B cell (primary cell): ENCODE measurements around the gene HS3ST1. TPM values are rescaled to one million over a fixed set of nuclear protein-coding genes. Genes with fewer than 3 reads are reported as not detected.

Experiments
- ATAC-seq: fragments of 200-7000 bp; cut with Tn5 transposase; one replicate; pipeline ENCODE4 v1.10.0; 2021; ENCODE audit warnings: low read depth, mild to moderate bottlenecking, moderate number of reproducible peaks, moderate library complexity
- CTCF ChIA-PET: fragments of 350-600 bp; sonication (Branson Sonifier 250); formaldehyde crosslinking; loops from one replicate; lab custom pipeline; 2021; ENCODE audit warnings: antibody characterized with exemption, inconsistent platforms; lab: Charles Lee
- POLR2A ChIA-PET: fragments of 350-600 bp; sonication (Branson Sonifier 250); formaldehyde crosslinking; loops from one replicate; lab custom pipeline; 2021; ENCODE audit warnings: antibody characterized with exemption; lab: Charles Lee
- DNase-seq: peaks from one replicate; pipeline ENCODE4 v3.0.0; 2013
- H2AFZ ChIP-seq: 2 replicates; pipeline ENCODE4 v1.6.1; 2012; ENCODE audit warnings: mild to moderate bottlenecking, low read depth, low read length; ENCODE audit not compliant: insufficient read depth, poor library complexity, severe bottlenecking
- H3K27ac ChIP-seq, 2 donors: 1 replicate in 1 of 2; 2 replicates in 1 of 2; pipeline ENCODE4 v1.5.1; 2012 to 2013; ENCODE audit warnings: low read length in 2 of 2, mild to moderate bottlenecking in 2 of 2, moderate library complexity in 1 of 2
- H3K27me3 ChIP-seq, 4 experiments: fragments of 200-600 bp in 1 of 4; sonication (generic) in 1 of 4; replicated peaks in 1 of 4; 1 replicate in 2 of 4; 2 replicates in 2 of 4; pipeline versions ENCODE4 v1.6.1 to v1.7.0; 2013 to 2016; ENCODE audit warnings: low read length in 3 of 4, mild to moderate bottlenecking in 2 of 4, mixed read lengths in 1 of 4, moderate library complexity in 1 of 4; ENCODE audit not compliant: insufficient read depth in 4 of 4, control insufficient read depth in 3 of 4; ENCODE audit errors: control extremely low read depth in 1 of 4
- H3K36me3 ChIP-seq, 2 experiments: replicated peaks in 1 of 2; 1 replicate in 1 of 2; 2 replicates in 1 of 2; pipeline versions ENCODE4 v1.6.1 to v1.7.1; 2013; ENCODE audit warnings: low read length in 1 of 2; ENCODE audit not compliant: insufficient read depth in 2 of 2, control insufficient read depth in 1 of 2; ENCODE audit errors: control extremely low read depth in 1 of 2, extremely low read depth in 1 of 2
- H3K4me1 ChIP-seq, 2 donors: fragments of 200-600 bp in 1 of 2; sonication (generic) in 1 of 2; 1 replicate in 1 of 2; 2 replicates in 1 of 2; pipeline versions ENCODE4 v1.5.1 to v1.6.1; 2013 to 2017; ENCODE audit warnings: low read length in 2 of 2; ENCODE audit not compliant: control insufficient read depth in 2 of 2, insufficient read depth in 2 of 2
- H3K4me2 ChIP-seq: replicated peaks from 2 replicates; pipeline ENCODE3; 2012; ENCODE audit warnings: mild to moderate bottlenecking, low read depth, low read length; ENCODE audit not compliant: poor library complexity, severe bottlenecking
- H3K4me3 ChIP-seq, 5 experiments: fragments of 200-600 bp in 1 of 5; sonication (generic) in 1 of 5; 1 replicate in 3 of 5; 2 replicates in 2 of 5; pipeline versions ENCODE4 v1.5.1 to v1.7.0; 2011 to 2016; ENCODE audit warnings: low read length in 4 of 5, mild to moderate bottlenecking in 4 of 5, low read depth in 2 of 5, control low read depth in 1 of 5, moderate library complexity in 1 of 5; ENCODE audit not compliant: insufficient read depth in 1 of 5; ENCODE audit errors: control extremely low read depth in 1 of 5, extremely low read depth in 1 of 5
- H3K79me2 ChIP-seq: fragments of 200-600 bp; sonication (generic); one replicate; pipeline ENCODE4 v1.6.0; 2016; ENCODE audit warnings: low read length; ENCODE audit not compliant: control insufficient read depth, insufficient read depth
- H3K9ac ChIP-seq: fragments of 200-600 bp; sonication (generic); 2 replicates; pipeline ENCODE4 v1.6.1; 2017; ENCODE audit warnings: mild to moderate bottlenecking, low read length, moderate library complexity
- H3K9me3 ChIP-seq, 3 donors: one replicate each; pipeline versions ENCODE4 v1.6.1 to v1.7.1; 2013; ENCODE audit warnings: low read length in 2 of 3; ENCODE audit not compliant: control insufficient read depth in 2 of 3, insufficient read depth in 1 of 3; ENCODE audit errors: control extremely low read depth in 1 of 3
- H4K20me1 ChIP-seq: 2 replicates; pipeline ENCODE4 v1.6.0; 2012; ENCODE audit warnings: mild to moderate bottlenecking, low read length; ENCODE audit not compliant: insufficient read depth, control insufficient read depth, poor library complexity, severe bottlenecking
- H3K27ac Mint-ChIP-seq: one replicate; pipeline ENCODE4 v1.8.0; 2021; ENCODE audit warnings: mixed read lengths
- H3K27me3 Mint-ChIP-seq: one replicate; pipeline ENCODE4 v1.8.0; 2021; ENCODE audit warnings: mixed read lengths
- H3K4me1 Mint-ChIP-seq: one replicate; pipeline ENCODE4 v1.8.0; 2021; ENCODE audit warnings: mixed read lengths
- H3K4me3 Mint-ChIP-seq: one replicate; pipeline ENCODE4 v1.8.0; 2021; ENCODE audit warnings: mixed read lengths
- H3K9me3 Mint-ChIP-seq: one replicate; pipeline ENCODE4 v1.8.0; 2022; ENCODE audit warnings: mixed read lengths; ENCODE audit not compliant: insufficient read depth
- EZH2 ChIP-seq: IDR thresholded peaks from 2 replicates; pipeline ENCODE4 v1.6.1; 2012; ENCODE audit warnings: borderline replicate concordance, low read depth, mild to moderate bottlenecking, moderate library complexity, low read length; ENCODE audit not compliant: insufficient read depth, poor library complexity, severe bottlenecking
- WGBS: methylation state at CpG from one replicate; pipeline ENCODE4 v1.1.5; 2013; ENCODE audit warnings: missing lambda C conversion rate; ENCODE audit not compliant: insufficient coverage; 5-methylcytosine and 5-hydroxymethylcytosine counted together
- intact Hi-C: fragments of 100-400 bp; cut with micrococcal nuclease; formaldehyde crosslinking; loops from one replicate; pipeline ENCODE4 v1.10.0; 2022
- polyA plus RNA-seq: library from polyadenylated mRNA; depleted of rRNA; stranded (reverse); fragments of >200 nt; gene quantifications from 2 replicates; pipeline ENCODE4 v1.2.3, GENCODE V29; 2012
- total RNA-seq, 2 donors: library from RNA; stranded (reverse); fragments of 120-200 nt in 1 of 2; gene quantifications; 1 replicate in 1 of 2; 2 replicates in 1 of 2; pipeline versions ENCODE4 v1.2.3 to v1.2.4, GENCODE V29; 2013 to 2022
- TF ChIP-seq, protein P1 (sequence below): fragments of 200-600 bp; IDR thresholded peaks from one replicate; pipeline ENCODE4 v1.8.0; 2022; ENCODE audit warnings: antibody characterized with exemption, mild to moderate bottlenecking

Gene HS3ST1
- total and polyA plus RNA-seq, 2 donors (not counting 1 experiment from before 2014, with no cell fraction given): 4.3 to 17.7 TPM

GRCh38 chr4:11376571-11376970 is 52.1 kb downstream of the HS3ST1 start:
- Histone ChIP-seq H3K27ac (no peak overlapping the region), H3K27me3 (no peaks in the 10 kb centered on the region), H4K20me1 (no peaks in the 10 kb centered on the region), H3K9ac (no peak overlapping the region), H3K9me3 (no peaks in the 10 kb centered on the region), H3K4me3 (no peak overlapping the region), H3K4me1 (no peaks in the 10 kb centered on the region), H3K36me3 (no peaks in the 10 kb centered on the region), H2AFZ (no peak overlapping the region), H3K79me2 (no peaks in the 10 kb centered on the region), H3K4me2 (no peak overlapping the region)
- WGBS: 98% methylated on average over 3 of the region's 4 CpGs
- intact Hi-C loops: no loop called here
- POLR2A ChIA-PET: no interaction called here
- Mint-ChIP-seq H3K9me3 (no peaks in the 10 kb centered on the region), H3K27me3 (no peaks in the 10 kb centered on the region), H3K4me1 (no peaks in the 10 kb centered on the region), H3K4me3 (no peak overlapping the region), H3K27ac (no peak overlapping the region)
- CTCF ChIA-PET: no interaction called here
- no peak for DNase-seq
- TF ChIP-seq EZH2: no peak
- TF ChIP-seq, protein P1, sequence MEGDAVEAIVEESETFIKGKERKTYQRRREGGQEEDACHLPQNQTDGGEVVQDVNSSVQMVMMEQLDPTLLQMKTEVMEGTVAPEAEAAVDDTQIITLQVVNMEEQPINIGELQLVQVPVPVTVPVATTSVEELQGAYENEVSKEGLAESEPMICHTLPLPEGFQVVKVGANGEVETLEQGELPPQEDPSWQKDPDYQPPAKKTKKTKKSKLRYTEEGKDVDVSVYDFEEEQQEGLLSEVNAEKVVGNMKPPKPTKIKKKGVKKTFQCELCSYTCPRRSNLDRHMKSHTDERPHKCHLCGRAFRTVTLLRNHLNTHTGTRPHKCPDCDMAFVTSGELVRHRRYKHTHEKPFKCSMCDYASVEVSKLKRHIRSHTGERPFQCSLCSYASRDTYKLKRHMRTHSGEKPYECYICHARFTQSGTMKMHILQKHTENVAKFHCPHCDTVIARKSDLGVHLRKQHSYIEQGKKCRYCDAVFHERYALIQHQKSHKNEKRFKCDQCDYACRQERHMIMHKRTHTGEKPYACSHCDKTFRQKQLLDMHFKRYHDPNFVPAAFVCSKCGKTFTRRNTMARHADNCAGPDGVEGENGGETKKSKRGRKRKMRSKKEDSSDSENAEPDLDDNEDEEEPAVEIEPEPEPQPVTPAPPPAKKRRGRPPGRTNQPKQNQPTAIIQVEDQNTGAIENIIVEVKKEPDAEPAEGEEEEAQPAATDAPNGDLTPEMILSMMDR: no peak
- ATAC-seq: no peak

GRCh38 chr4:11376146-11376545 is 52.5 kb downstream of the HS3ST1 start:
- Histone ChIP-seq H3K27me3 (no peaks in the 10 kb centered on the region), H3K9me3 (no peaks in the 10 kb centered on the region), H3K79me2 (no peaks in the 10 kb centered on the region), H3K9ac (no peak overlapping the region), H3K4me2 (no peak overlapping the region), H3K36me3 (no peaks in the 10 kb centered on the region), H3K4me3 (no peak overlapping the region), H2AFZ (no peak overlapping the region), H4K20me1 (no peaks in the 10 kb centered on the region), H3K4me1 (no peaks in the 10 kb centered on the region), H3K27ac (no peak overlapping the region)
- no peaks in the 10 kb centered on the region for H3K9me3 Mint-ChIP-seq
- TF ChIP-seq EZH2: no peak
- TF ChIP-seq, protein P1: no peak
- H3K4me1 Mint-ChIP-seq: no peaks in the 10 kb centered on the region
- H3K4me3 Mint-ChIP-seq: no peak overlapping the region
- DNase-seq (no peak), ATAC-seq (no peak)
- 70% methylated on average over 6 of the region's 7 CpGs for WGBS
- intact Hi-C loops: no loop called here
- H3K27me3 Mint-ChIP-seq: no peaks in the 10 kb centered on the region
- CTCF ChIA-PET: no interaction called here
- no peak overlapping the region for H3K27ac Mint-ChIP-seq
- POLR2A ChIA-PET: no interaction called here
